ENCODE measurements around the gene RBFOX1.

- TF ChIP-seq POLR2A (IDR thresholded peaks at IDR 0.05; ENCODE audit: low read depth) = no peak
- no peak for TF ChIP-seq CTCF (IDR thresholded peaks at IDR 0.05)
- no peak for TF ChIP-seq EP300 (IDR thresholded peaks at IDR 0.05)
- no peak for TF ChIP-seq POLR2AphosphoS5 (IDR thresholded peaks at IDR 0.05)
Observed at GRCh38 chr16:7675628-7676027, 343.0 kb downstream of the RBFOX1 start.
